GM12878 (cell line): ENCODE data around the gene SLC24A3. TPM values are rescaled to one million over a fixed set of nuclear protein-coding genes. Genes with fewer than 3 reads are reported as not detected.

Experiments
- ATAC-seq: fragments of 200-7000 bp; cut with Tn5 transposase; 3 replicates; pipeline ENCODE4 v1.9.1; 2020; ENCODE audit warnings: mild to moderate bottlenecking, moderate library complexity
- BruUV-seq: library from RNA; stranded (reverse); fragments of 400-500 nt; replicated peaks from 2 replicates; lab custom pipeline; 2021; lab: Mats Ljungman, UMichigan
- CTCF ChIA-PET: fragments of 300-600 bp; sonication (Branson Sonifier 250); formaldehyde crosslinking; extraction: SDS; loops from one replicate; lab custom pipeline; 2021; ENCODE audit warnings: inconsistent platforms; lab: Yijun Ruan, JAX
- POLR2A ChIA-PET: fragments of 350-600 bp; formaldehyde crosslinking; extraction: SDS; loops from one replicate; lab custom pipeline; 2021; ENCODE audit warnings: inconsistent platforms; lab: Charles Lee
- RAD21 ChIA-PET: fragments of 300-600 bp; sonication (Branson Sonifier 250); formaldehyde crosslinking; loops from one replicate; lab custom pipeline; 2023; ENCODE audit warnings: antibody characterized with exemption; ENCODE audit not compliant: unreplicated experiment; lab: Charles Lee
- SMC1A ChIA-PET: fragments of 300-600 bp; sonication (Branson Sonifier 250); formaldehyde crosslinking; loops from one replicate; lab custom pipeline; 2023; ENCODE audit not compliant: unreplicated experiment, uncharacterized antibody; lab: Charles Lee
- DNase-seq: peaks from one replicate; pipeline ENCODE4 v3.0.0-alpha.2; 2011; ENCODE audit warnings: low read depth, low spot score
- FAIRE-seq: peaks from 3 replicates; lab custom pipeline; 2011; peaks lifted over from hg19 to GRCh38; lab: Jason Lieb, UNC
- H2AFZ ChIP-seq: 2 replicates; pipeline ENCODE4 v1.6.0; 2011; ENCODE audit warnings: low read depth, low read length, control low read depth; ENCODE audit not compliant: control insufficient read depth
- H3K27ac ChIP-seq: 2 replicates; pipeline ENCODE4 v1.5.1; 2011; ENCODE audit warnings: control low read depth; ENCODE audit not compliant: control insufficient read depth, insufficient read depth
- H3K27me3 ChIP-seq, 2 experiments: replicated peaks in 1 of 2; 2 replicates each; pipeline versions ENCODE4 v1.6.0 to v1.6.1; 2011; ENCODE audit warnings: low read length in 1 of 2; ENCODE audit not compliant: control insufficient read depth in 2 of 2, insufficient read depth in 2 of 2
- H3K36me3 ChIP-seq, 2 experiments: 2 replicates each; pipeline ENCODE4 v1.5.1; 2011; ENCODE audit warnings: low read length in 1 of 2; ENCODE audit not compliant: control insufficient read depth in 2 of 2, insufficient read depth in 2 of 2
- H3K4me1 ChIP-seq: 2 replicates; pipeline ENCODE4 v1.6.1; 2011; ENCODE audit warnings: mild to moderate bottlenecking, low read length, moderate library complexity, mixed read lengths; ENCODE audit not compliant: control insufficient read depth, insufficient read depth
- H3K4me2 ChIP-seq: 2 replicates; pipeline ENCODE4 v1.6.0; 2011; ENCODE audit warnings: control low read depth; ENCODE audit not compliant: control insufficient read depth, insufficient read depth
- H3K4me3 ChIP-seq: fragments of 200-600 bp; sonication (generic); 2 replicates; pipeline ENCODE4 v1.5.1; 2016
- H3K79me2 ChIP-seq: 2 replicates; pipeline ENCODE4 v1.6.0; 2011; ENCODE audit warnings: low read length; ENCODE audit not compliant: control insufficient read depth, insufficient read depth
- H3K9ac ChIP-seq: 2 replicates; pipeline ENCODE4 v1.8.0; 2011; ENCODE audit warnings: low read length, control low read depth, mixed read lengths; ENCODE audit not compliant: control insufficient read depth, insufficient read depth
- H3K9me3 ChIP-seq: replicated peaks from 3 replicates; pipeline ENCODE4 v1.5.1; 2011; ENCODE audit warnings: mild to moderate bottlenecking, low read length; ENCODE audit not compliant: control insufficient read depth, insufficient read depth
- H4K20me1 ChIP-seq: 2 replicates; pipeline ENCODE4 v1.6.0; 2011; ENCODE audit not compliant: control insufficient read depth, insufficient read depth
- RBBP5 ChIP-seq: fragments of 200-600 bp; sonication (generic); conservative IDR thresholded peaks from 2 replicates; pipeline ENCODE4 v1.6.1; 2016
- ZNF274 ChIP-seq: IDR thresholded peaks from one replicate; pipeline ENCODE4 v1.8.0; 2011; ENCODE audit not compliant: insufficient read length, insufficient read depth
- WGBS: methylation state at CpG from one replicate; pipeline ENCODE4 v1.1.6; 2016; ENCODE audit warnings: low lambda C conversion rate; ENCODE audit not compliant: insufficient replicate concordance, insufficient coverage; ENCODE audit errors: missing lambda C conversion rate; 5-methylcytosine and 5-hydroxymethylcytosine counted together
- in situ Hi-C: fragments of 300-500 bp; cut with MboI; formaldehyde crosslinking; loops from 9 replicates; pipeline ENCODE4 v1.14.3; 2018; ENCODE audit warnings: mixed read lengths
- intact Hi-C: fragments of 100-400 bp; cut with micrococcal nuclease; formaldehyde crosslinking; loops from one replicate; pipeline ENCODE4 v1.14.2; 2022; ENCODE audit not compliant: unreplicated experiment
- polyA plus RNA-seq, 11 experiments: library from polyadenylated mRNA; depleted of rRNA in 4 of 11; unstranded in 6 of 11; stranded (reverse) in 5 of 11; fragments of >200 nt; fragmentation: Nextera tagmentation in 4 of 11; fragmentation: Illumina TruSeq in 1 of 11; extraction: Ambion mirVana in 4 of 11; extraction: Trizol in 1 of 11; gene quantifications; 1 replicate in 1 of 11; 2 replicates in 10 of 11; pipeline versions ENCODE4 v1.2.1 to v1.2.3, GENCODE V29; 2011 to 2016; ENCODE audit warnings: inconsistent platforms in 2 of 11, missing spikeins in 2 of 11, low read depth in 1 of 11
- total RNA-seq, 4 experiments: library from RNA; depleted of rRNA in 3 of 4; stranded (reverse); fragments of >200 nt in 3 of 4; fragmentation: Illumina TruSeq in 1 of 4; extraction: Trizol in 1 of 4; gene quantifications; 2 replicates each; pipeline versions ENCODE4 v1.2.1 to v1.2.3, GENCODE V29; 2013 to 2021
- TF ChIP-seq, protein P1 (sequence below): IDR thresholded peaks from 2 replicates; pipeline ENCODE4 v1.6.1; 2011; ENCODE audit warnings: borderline replicate concordance, low read depth, mild to moderate bottlenecking, moderate library complexity, low read length; ENCODE audit not compliant: insufficient read depth, poor library complexity, severe bottlenecking
- TF ChIP-seq, protein P2 (sequence below): fragments of 150-350 bp; IDR thresholded peaks from 2 replicates; pipeline ENCODE4 v1.6.1; 2014; ENCODE audit warnings: mild to moderate bottlenecking, low read depth, low read length

The SLC24A3 gene
- total and polyA plus RNA-seq, 10 of the 15 experiments (the other 5 are each of a cell fraction or from before 2014, with no cell fraction given), result 0.04 TPM; not detected in 9

DNA sequence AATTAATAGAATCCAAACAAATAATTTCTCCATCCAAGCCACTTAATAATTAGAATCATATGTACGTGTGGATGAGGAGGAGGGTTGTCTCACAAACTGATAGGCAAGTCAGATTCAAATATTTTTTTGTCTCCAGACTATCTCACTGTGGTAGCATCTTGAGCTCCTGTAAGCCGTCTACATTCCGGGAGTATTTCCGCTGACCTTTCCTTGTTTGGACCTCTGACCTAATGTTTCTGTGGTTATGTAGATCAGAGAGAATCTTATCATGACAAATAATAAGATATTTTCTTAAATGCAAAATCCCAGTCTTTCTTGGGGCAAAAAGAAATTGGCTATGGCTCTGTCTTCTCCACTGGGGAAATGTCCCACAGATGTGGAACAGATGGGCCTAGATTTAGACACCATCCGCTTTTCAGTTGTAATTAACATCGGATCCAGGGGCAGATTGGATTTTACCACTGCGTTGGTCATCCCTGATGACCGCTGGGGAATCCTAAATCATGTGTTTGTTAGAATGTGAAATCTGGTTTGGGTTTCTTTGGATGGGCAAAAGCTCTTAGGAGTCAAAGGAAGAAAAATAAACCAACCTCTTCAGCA, 348.5 kb downstream of the SLC24A3 start (continued):
- TF ChIP-seq, protein P1, sequence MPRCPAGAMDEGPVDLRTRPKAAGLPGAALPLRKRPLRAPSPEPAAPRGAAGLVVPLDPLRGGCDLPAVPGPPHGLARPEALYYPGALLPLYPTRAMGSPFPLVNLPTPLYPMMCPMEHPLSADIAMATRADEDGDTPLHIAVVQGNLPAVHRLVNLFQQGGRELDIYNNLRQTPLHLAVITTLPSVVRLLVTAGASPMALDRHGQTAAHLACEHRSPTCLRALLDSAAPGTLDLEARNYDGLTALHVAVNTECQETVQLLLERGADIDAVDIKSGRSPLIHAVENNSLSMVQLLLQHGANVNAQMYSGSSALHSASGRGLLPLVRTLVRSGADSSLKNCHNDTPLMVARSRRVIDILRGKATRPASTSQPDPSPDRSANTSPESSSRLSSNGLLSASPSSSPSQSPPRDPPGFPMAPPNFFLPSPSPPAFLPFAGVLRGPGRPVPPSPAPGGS, result no peak

DNA sequence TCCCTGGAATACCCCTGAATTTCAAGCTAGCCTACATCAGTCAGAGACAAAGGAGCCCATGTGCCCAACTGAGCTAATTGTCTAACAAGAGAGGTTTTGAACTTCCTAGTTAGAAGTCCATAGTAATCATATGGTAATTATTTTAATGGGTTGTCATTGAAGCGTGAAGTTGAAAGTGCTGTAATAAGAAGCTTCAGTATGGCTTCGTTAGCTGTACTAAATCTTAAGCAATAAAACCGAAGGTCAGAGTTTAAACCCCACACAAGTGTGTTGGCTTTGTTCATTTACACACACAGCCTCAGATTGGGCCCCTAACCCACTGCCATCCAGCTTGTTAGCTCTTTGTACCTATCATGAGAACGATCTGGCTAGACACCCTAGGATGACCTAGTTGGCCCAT, 350.0 kb downstream of the SLC24A3 start:
- in situ Hi-C loops, result no loop called here
- no peak for ATAC-seq
- H3K4me2 ChIP-seq, result no peak overlapping the region
- SMC1A ChIA-PET, result interaction anchor here (0.6 to 1.1 kb wide), 3 partner anchors 8 to 43 kb away, joined by 3 to 4 read pairs (median 3); no protein-coding TSS in a partner anchor
- H4K20me1 ChIP-seq, result no peaks in the 10 kb centered on the region
- intact Hi-C loops, result no loop called here
- POLR2A ChIA-PET, result no interaction called here
- RAD21 ChIA-PET, result no interaction called here
- CTCF ChIA-PET, result interaction anchor here (1.4 kb wide), 1 partner anchor 68 kb away, joined by 3 read pairs; no protein-coding TSS in a partner anchor
- no peak for TF ChIP-seq RBBP5
- TF ChIP-seq ZNF274, result no peak
- TF ChIP-seq, protein P2, sequence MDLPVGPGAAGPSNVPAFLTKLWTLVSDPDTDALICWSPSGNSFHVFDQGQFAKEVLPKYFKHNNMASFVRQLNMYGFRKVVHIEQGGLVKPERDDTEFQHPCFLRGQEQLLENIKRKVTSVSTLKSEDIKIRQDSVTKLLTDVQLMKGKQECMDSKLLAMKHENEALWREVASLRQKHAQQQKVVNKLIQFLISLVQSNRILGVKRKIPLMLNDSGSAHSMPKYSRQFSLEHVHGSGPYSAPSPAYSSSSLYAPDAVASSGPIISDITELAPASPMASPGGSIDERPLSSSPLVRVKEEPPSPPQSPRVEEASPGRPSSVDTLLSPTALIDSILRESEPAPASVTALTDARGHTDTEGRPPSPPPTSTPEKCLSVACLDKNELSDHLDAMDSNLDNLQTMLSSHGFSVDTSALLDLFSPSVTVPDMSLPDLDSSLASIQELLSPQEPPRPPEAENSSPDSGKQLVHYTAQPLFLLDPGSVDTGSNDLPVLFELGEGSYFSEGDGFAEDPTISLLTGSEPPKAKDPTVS, result no peak
- BruUV-seq, result no TSS peak
- no peaks in the 10 kb centered on the region for H3K79me2 ChIP-seq
- H3K36me3 ChIP-seq, result no peaks in the 10 kb centered on the region
- H3K27me3 ChIP-seq, result no peaks in the 10 kb centered on the region
- no peak overlapping the region for H3K27ac ChIP-seq
- H3K4me3 ChIP-seq, result no peak overlapping the region
- H3K9ac ChIP-seq, result no peak overlapping the region
- H3K4me1 ChIP-seq, result no peaks in the 10 kb centered on the region
- WGBS, result 0% methylated on average over 4 of the region's 4 CpGs
- no peak for DNase-seq
- no peak for FAIRE-seq
- no peak overlapping the region for H2AFZ ChIP-seq
- no peaks in the 10 kb centered on the region for H3K9me3 ChIP-seq
